GM21381 (cell line): ENCODE measurements around the gene PROM2.

Experiments used
- ATAC-seq: cut with Tn5 transposase; IDR thresholded peaks from one replicate; pipeline ENCODE4 v1.9.1; 2021; ENCODE audit warnings: mild to moderate bottlenecking, moderate library complexity; ENCODE audit not compliant: unreplicated experiment

The PROM2 gene

DNA sequence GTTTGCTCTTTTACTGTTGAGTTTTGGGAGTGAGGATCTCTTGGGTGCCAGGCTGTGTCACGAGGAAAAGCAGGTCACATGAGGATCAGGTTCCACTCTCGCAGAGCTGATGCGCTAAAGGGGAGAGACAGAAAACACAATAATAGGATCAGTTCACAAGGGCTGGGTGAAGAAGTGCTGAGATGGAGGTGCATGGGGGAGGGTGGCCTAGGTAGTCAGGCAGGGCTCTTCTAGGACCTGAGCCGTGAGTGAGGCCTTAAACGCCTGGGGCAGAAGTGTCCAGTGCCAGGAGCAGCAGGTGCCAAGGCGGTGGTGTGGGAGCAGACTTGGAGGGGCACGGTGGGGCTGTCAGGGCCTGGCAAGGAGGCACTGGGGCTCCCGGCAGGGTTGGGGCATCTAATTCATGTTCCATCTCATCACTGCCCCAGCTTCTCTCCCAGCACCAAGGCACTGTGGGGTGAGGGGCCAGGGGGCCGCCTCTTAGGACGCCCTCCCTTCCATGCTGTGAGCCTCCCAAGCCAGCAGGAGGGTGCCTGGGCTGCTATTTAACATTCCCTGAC is 32.2 kb downstream of the PROM2 start:
- ATAC-seq: no peak

DNA sequence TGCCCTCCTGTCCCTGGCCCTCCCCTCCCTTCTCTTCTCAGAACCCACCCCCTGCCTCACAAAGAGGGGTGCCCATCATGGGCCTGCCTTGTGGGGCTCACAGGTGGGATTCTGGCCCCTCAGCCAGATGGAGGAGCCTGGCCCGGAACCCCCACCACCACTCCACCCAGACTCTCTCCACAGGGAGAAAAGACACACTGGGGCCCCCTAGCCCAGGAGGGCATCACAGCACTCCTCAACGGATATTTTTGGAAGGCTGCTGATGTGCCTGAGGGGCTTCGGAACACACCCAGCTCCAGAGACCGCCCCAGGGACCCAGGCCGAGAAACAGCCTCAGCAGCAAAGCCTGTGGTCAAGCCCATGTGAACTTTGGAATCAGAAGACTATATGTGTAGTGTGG is 32.8 kb downstream of the PROM2 start:
- ATAC-seq: no peak

DNA sequence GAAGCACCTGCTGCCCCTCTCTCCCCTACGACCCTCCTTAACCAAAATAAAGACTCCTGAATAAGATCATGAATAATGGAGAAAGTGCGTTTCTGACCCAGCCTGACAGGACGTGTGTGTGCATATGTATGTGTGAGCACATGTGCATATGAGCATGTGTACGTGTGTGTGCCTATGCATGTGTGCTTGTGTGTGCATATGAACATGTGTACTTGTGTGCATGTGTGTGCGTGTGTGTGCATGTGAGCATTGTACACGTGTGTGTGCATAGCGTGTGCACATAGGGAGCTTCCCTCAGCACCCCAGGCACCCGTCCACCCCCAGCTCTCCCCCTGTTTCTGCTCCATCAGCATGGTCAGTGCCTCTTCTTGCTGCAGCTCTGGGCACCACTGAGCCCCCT is 33.6 kb downstream of the PROM2 start:
- no peak for ATAC-seq

DNA sequence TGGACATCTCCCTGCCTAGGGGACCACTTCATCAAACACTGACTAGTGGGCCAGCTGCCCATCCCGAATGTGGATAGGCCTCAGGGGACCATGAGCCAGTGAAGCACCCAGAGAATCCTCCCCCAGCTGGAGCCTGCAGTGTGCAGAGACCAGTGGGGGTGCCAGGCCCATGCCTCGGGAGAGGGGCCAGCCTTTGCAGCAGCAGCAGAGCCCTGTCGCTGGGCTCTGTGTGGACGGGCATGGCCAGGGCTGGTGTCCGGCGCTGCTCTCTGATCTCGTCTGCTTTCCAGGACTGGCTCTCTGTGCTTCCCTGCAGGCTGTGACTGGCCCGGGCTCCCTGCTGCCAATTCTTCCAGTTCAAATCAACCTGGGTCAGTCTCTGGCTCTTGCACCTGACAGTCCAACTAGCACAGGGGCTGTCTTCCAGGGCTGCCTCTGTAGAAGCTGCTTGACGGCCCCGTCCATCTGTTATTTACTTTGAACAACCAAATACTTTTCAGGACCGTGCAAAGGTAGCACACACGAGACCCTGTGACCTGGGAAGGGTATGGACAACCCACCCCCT is 34.3 kb downstream of the PROM2 start:
- ATAC-seq: no peak

DNA sequence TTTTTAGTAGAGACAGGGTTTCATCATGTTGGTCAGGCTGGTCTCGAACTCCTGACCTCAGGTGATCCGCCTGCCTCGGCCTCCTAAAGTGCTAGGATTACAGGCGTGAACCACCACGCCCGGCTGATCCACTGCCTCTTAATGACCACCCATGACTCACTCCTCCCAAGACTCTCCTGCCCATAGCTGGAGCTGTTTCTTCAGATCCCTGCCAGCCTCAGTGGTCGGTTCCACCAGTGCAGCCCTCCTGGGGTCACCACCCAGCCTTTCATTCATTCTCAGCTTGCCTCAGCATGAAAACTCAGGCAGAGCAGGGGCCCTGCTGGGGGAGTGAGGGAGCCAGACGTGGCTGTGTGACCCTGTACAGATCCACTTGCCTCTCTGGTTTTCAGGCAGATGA is 35.4 kb downstream of the PROM2 start:
- no peak for ATAC-seq

DNA sequence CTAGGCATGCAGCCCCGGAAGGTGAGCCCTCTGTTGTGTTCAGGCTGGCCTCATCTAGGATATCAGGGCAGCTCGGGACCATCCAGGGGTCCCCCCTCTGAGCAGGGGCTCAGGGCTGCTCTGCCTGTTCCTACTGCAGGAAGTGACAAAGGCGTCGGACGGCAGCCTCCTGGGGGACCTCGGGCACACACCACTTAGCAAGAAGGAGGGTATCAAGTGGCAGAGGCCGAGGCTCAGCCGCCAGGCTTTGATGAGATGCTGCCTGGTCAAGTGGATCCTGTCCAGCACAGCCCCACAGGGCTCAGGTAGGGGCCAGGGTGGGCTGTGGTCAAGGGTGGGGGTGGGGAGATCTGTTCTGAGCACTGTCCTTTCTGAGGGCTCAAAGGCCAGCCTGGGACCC is 36.0 kb downstream of the PROM2 start:
- ATAC-seq: no peak

DNA sequence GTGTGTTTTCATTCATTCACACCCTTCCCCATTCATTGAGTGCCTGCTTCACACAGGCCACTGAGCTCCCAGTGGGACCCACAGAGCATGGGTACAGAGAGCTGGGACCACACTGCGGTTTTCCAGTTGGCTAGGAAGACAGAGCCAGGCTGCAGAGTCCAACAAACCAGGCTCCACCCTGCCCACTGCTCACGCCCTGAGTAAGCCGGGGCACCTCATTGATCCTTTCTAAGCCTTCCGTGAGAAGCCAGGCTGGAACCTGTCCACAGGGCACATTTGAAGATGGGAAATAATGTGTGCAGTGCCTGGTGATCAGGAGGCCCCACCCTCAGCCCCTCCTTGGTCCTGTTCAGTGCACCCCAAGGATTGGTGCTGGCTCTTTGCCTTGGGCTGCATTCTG is 36.4 kb downstream of the PROM2 start:
- ATAC-seq: no peak

DNA sequence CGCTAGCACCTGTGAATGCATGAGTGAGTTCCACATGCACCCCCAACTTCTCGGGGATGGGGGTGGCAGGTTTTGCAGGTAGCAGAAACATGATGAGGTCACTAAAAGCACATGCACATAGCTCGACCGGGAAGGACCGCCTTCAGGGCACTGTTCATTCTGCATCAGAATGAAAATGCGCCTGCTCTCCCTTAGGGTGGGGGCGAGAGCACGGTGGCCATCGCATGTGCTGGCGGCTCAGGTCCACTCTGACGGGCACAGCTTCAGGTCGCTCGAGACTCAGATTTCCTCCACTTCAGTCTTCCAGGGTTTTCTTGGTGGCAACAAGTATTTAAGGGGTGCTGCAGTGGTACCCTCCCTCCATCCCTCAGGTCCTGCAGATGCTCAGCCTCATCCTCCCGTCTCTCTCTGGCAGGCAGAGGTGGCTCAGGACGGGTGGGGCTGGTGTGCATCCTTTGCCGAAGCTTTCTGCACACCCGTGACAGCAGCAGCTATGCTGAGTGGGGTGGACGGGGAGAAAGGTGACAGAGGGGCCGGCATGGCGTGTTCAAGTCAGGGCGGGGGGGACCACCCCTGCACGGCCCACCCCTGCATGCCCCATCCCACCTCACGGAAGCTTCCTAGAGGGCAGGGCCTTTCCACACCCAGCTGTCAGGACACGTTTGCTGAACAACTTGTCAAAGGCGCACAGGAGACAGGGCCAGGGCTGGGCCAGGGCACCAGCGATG is 37.7 kb downstream of the PROM2 start:
- ATAC-seq: no peak

DNA sequence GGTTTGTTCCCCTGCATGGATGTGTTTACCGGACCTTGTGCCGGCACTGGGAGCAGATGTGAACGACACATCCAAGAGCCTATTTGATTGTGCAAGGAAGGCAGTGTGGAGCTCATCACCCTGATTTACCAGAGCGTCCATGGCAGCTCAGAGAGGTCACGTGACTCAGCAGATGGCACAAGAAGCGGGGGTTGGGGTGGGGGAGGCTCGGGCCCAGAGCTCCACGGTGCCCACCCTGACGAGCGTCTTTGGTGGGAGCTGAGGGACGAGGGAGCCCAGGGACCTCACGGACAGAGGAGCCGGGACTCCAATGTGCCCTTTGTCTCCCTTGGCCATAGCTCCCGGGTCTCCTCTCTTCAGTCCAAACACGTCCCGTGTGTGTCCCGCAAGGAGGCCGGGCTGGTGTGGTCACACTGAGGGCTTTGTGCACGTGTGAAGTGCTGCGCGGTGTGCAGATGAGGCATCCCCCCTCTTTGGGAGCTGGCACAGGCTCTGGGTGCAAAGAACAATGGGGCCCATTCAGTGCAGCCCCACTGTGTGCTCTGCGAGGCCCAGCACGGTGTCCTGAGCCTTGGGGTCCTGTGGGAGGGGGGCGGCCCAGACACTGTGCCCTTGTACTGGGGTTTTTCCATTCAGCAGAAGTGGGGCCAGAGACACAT is 38.4 kb downstream of the PROM2 start:
- no peak for ATAC-seq

DNA sequence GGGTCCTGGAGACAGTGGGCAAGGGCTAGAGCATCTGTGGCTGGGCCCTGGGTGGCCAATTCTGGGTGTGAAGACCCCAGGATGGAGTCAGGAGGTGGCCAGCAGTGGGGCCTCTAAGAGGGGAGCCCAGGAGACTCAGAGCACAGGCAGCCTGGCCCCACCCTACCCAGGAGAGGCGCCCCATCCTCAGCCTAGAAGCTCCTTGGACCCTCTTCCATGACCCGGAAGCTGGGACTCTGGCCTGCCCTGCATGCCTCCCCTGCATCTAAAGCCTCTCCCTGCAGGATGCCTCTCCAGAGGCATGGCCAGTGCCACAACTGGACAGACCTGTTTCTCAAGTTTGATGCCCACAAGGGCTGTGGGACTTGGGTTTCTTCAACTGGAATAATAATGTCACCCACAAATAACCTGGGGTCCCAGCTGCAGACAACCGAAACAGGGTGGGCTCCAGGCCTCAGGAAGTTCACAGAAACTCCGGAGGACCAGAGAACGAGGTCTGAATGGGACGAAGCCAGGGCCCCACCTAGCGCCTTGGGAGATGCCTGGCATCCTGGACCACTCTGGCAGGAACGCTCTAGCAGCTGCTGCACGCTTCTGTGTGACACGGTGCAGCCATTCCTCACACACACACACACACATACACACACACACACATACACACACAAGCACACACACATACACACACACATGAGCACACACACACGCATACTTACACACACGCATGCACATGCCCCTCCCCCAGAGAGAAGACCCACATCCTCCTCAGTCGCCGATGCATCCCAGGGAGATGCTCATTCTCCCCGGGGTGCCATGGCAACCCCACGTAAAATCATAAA is 39.3 kb downstream of the PROM2 start:
- ATAC-seq: no peak

DNA sequence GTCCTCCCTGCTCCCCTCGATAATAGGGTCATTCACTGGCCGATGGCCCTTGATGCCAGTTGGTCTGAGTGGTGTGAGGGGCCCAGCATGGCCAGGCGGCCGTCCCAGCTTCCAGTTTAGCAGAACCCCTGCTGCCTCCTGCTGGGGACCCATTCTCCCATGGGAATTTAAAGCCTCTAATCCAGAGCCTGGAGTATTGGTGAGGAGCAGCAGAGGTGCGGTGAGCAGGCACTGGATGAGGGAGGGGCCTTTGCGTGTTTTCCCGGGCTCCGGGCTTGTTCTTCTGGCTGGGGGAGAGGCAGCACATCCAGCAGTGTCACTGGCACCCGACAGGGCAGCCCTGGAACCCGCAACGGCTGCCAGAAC is 40.3 kb downstream of the PROM2 start:
- no peak for ATAC-seq

DNA sequence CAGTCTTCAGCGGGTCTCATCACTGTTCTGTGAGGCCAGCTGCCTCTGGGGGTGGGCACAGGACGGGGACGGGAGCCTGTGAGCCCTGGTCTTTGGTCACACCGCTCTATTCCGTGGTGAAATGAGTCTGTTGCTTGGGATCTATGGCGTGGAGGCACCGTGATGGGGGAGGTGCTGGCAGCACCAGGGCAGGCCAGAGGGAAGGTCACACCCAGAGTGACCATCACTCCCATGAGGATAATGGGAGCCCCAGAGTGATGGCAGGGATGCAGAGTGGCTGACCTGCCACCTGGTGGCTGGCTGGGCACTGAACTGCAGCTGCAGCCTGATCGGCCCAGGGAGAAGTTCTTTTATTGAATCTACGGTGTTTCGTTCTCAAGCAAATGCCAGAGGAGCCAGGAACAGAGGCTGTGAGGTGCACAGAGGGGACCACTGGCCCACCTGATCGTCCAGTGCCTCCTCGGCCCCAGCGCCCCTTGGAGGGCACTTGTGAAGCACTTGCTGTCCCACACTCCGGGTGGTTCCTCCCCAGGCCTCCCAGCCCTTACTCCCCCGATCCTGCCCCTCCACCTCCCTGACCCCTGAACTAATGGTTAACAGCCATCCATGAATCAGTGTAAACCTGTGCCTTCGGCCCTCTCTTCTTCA is 40.8 kb downstream of the PROM2 start:
- no peak for ATAC-seq

DNA sequence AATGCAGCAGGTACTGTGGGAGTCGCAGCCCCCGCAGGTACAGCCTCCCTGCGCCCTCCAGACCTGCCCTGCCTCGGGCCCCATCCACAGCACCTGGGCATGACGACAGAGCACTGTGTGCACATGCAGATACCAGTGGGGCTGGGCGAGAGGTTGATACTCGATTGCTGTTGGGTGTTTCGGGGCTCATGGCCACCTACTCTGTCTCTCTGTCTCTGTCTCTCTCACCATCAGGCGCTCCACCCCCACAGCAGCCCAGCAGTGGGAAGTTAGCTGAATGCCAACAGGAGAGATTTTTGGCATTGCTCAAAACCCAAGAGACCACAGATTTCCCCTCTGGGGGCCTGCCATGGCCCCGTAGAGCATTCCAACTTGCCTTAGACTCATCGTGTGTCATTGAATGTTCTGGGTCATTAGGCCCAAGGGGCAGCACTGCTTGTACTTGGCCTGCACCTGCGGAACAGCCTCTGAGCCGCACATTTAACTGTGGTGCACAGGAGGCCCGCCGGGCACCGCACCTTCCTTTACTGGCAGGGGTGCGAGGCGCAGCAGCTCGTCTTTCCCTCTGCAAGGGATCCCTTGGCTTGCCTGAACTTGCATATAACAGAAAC is 41.7 kb downstream of the PROM2 start:
- ATAC-seq: no peak

DNA sequence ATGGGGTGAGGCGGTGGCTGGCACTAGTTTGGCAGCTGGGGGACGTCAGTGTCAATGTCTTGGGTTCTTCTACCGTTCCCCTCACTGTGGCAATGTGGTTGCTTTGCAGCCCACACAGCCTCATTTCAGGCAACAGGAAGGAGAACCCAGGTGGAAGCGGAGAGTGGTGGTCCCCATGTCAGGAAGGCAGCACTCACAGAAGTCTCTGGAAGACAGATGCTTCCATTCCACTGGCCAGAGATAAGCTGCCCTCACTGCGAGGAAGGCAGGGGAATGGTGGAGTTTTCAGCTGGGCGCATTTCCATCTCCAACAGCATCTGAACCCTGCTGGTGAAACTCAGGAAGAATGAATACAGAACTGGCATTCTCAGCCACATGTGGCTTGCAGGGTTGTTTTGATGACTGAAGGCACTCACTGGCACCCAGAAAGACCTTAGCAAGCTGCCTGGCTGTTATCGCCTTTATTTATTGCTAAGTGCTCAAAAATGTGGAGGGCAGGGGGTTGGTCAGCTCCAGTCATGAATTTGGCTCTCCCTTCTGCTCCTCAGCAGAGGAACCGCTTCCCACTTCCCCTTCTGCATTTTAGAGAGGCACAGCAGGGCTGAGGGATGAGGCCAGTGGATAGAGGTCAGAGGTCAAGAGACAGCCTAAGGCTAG is 42.3 kb downstream of the PROM2 start:
- no peak for ATAC-seq

DNA sequence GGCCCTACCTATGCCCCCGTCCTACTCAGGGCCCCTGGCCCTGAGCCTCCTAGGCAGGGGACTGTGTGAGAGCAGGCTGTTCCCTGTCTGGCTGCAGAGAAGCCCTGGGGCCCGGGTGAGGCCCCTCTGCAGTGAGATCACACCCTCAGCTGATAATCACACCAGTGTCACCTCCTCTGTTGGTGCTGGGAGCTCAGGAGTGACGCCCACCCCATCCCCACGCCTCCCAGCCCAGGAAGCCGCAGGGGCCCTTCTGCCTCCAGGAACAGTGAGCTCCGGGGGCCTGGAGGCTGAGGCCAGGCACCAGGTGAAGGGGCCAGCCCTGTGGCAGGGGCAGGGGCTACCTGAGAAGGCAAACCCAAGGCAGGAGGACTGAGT is 42.9 kb downstream of the PROM2 start:
- ATAC-seq: no peak

DNA sequence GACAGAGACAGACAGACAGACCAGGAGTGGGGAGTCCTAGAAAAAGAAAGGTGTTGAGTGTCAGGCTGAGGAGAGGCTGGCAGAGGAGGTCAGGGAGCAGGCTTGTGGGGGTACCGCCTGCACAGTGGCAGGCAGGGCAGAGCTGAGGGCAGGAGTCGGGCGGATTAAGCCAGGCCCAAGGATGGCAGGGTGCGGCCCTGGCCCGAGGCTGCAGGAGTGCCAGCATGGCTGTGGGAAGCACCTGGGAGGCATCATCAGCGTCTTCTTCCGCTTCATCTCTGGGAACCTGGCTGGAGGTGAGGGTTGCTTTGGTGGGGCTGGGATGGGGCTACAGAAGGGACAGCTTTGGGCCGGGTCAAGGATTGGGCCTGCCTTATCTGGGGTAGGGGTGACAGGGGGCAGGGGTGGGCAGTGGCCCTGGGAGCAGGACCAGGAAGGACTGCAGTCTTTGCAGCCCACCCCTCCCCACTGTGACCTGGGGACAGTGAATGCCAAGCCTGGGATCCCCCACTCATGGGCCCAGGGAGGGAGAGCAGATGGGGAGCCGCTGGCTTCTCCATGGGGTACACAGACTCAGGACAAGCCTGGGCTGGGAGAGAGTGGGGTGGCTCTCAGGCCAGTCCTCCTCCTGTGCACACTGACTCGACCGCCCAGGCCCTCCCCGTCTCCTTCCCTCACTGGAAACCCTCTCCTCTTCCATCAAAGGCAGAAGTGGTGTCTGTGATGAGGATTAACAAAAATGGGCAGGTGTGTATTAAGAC is 43.6 kb downstream of the PROM2 start:
- no peak for ATAC-seq

DNA sequence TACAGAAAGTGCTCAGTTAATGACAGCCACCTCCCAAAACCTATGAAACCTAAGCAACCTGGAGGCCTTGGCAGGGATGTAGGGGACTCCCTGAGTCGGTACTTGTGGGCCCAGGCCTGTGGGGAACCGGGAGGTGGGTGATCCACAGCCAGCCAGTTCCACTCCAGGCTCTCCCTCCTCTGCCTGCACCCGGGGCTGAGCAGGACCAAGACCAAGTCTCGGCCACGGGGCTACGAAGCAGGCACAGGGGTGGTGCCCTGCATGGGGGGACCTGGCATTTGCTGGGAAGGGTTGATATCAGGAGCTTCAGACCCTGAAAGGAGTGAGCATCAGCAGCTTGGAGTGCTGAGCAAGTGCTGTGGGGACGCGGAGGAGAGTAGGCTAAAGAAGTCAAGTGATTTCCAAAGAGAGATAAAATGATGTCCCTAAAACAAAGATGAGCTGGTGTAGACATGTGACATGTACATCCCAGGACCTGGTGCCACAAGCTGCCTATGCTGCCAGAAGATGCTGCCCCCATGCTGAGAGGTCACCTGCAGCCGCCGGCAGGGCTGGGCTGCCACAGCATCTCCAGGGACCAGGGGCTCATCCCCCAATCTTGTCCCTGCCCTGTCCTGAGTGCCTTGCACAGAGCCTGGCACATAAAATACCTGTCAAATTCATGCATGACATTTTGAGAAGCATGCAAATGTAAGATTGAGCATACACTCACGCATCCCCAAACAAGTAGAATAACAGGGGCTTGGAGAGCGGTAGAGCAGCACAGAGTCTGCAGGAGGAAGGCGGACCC is 44.4 kb downstream of the PROM2 start:
- no peak for ATAC-seq
